GM19238 (cell line): ENCODE results near the gene AFAP1L1.

Source experiments
- DNase-seq: peaks from one replicate; pipeline ENCODE4 v3.0.0; 2011; ENCODE audit warnings: low spot score; ENCODE audit not compliant: insufficient read length

Gene AFAP1L1

GRCh38 chr5:149313151-149313841 is 41.6 kb downstream of the AFAP1L1 start:
- no peak for DNase-seq

GRCh38 chr5:149314571-149315111 is 43.0 kb downstream of the AFAP1L1 start:
- no peak for DNase-seq

- DNase-seq, result no peak
Measured at GRCh38 chr5:149315753-149316152, 44.1 kb downstream of the AFAP1L1 start.

GRCh38 chr5:149317281-149318048 is 45.8 kb downstream of the AFAP1L1 start:
- DNase-seq, result peak; percentile 40

GRCh38 chr5:149319174-149319573 is 47.5 kb downstream of the AFAP1L1 start:
- DNase-seq, result no peak

- DNase-seq, result no peak
Measured at GRCh38 chr5:149320791-149321330, 49.2 kb downstream of the AFAP1L1 start.

GRCh38 chr5:149322518-149322917 is 50.9 kb downstream of the AFAP1L1 start:
- DNase-seq, result no peak

GRCh38 chr5:149323210-149323609 is 51.6 kb downstream of the AFAP1L1 start:
- DNase-seq, result no peak

- DNase-seq, result no peak
Measured at GRCh38 chr5:149323621-149324205, 52.1 kb downstream of the AFAP1L1 start.

GRCh38 chr5:149324641-149325040 is 53.0 kb downstream of the AFAP1L1 start:
- no peak for DNase-seq

GRCh38 chr5:149325166-149325735 is 53.6 kb downstream of the AFAP1L1 start:
- DNase-seq, result no peak

- DNase-seq, result no peak
Measured at GRCh38 chr5:149325894-149326293, 54.2 kb downstream of the AFAP1L1 start.

GRCh38 chr5:149326611-149327010 is 55.0 kb downstream of the AFAP1L1 start:
- DNase-seq, result no peak

- DNase-seq, result no peak
Measured at GRCh38 chr5:149328177-149328576, 56.5 kb downstream of the AFAP1L1 start.

GRCh38 chr5:149333711-149334443 is 62.2 kb downstream of the AFAP1L1 start:
- no peak for DNase-seq

- no peak for DNase-seq
Measured at GRCh38 chr5:149337736-149338135, 66.1 kb downstream of the AFAP1L1 start.

GRCh38 chr5:149338364-149338763 is 66.7 kb downstream of the AFAP1L1 start:
- no peak for DNase-seq

GRCh38 chr5:149340920-149341319 is 69.3 kb downstream of the AFAP1L1 start:
- no peak for DNase-seq

- DNase-seq, result no peak
Measured at GRCh38 chr5:149341876-149342275, 70.2 kb downstream of the AFAP1L1 start.

GRCh38 chr5:149344151-149344550 is 72.5 kb downstream of the AFAP1L1 start:
- DNase-seq, result no peak
